ENCODE data around the gene SCAI.
"Not testable (repeated sequence)": the region's sequence is repeated elsewhere in the genome, so short reads cannot be mapped to it uniquely, and the experiment has no call there.

Gene SCAI

GRCh38 chr9:125106285-125106893 is 36.9 kb downstream of the SCAI start:
- DNase-seq (ENCODE audit: low spot score): no peak

- DNase-seq (ENCODE audit: low spot score): no peak
Measured at GRCh38 chr9:125103770-125104460, 39.4 kb downstream of the SCAI start.

DNA sequence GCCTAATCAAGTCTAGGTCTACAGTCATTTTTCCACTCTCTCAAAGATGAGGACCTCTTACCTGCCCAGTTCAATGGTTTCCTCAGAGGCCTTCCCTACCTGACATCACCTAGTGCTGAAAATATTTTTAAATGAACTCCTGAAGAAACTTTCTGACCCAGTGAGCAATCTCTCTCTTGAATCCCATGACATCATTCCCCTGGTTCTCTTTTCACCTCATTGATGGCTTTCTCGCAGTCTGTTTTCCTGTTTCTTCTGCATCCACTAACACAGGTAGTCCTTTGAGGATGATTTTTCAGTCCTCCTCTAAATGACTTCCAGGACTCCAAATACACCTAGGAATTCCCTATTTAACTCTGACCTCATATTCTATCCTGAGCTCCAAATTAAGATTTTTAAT is 40.3 kb downstream of the SCAI start:
- no peak for DNase-seq (ENCODE audit: low spot score)

GRCh38 chr9:125100822-125101221 is 42.5 kb downstream of the SCAI start:
- DNase-seq (ENCODE audit: low spot score): no peak

DNA sequence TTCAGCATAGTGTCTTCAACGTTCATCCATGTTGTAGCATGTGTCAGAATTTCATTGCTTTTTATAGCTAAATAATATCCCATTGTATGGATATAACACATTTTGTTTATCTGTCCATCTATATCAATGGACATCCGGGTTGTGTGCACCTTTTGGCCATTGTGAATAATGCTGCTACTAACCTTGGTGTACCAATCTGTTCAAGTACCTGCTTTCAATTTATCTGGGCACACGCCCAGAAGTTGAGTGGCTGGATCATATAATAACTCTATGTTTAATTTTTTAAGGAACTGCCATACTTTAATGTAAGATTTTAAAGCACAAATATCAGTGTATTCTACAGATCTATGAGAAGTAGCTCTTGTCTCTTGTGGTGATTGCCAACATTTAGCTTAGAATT is 43.5 kb downstream of the SCAI start:
- DNase-seq (ENCODE audit: low spot score): no peak

- DNase-seq (ENCODE audit: low spot score): no peak
Measured at GRCh38 chr9:125095821-125096443, 47.4 kb downstream of the SCAI start.

DNA sequence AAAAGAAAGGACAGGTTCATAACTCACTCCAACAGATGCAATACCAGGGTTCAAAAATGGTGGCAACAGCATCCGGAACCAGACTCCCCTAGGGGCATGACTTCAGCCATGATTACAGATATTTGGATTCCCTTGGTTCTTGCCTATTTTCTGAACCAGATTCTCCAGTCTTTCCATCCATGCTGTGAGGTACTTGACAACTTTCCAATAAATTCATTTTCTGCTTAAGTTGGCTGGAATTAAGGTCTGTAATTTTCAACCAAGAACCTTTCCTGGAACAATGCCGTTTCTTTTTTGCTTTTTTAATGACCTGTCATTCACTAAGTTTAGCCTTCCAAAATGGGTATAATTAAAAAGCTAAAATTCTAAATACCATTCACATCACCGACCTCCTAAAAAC is 52.2 kb downstream of the SCAI start:
- no peak for DNase-seq (ENCODE audit: low spot score)

- DNase-seq (ENCODE audit: low spot score): peak; percentile 20
Measured at GRCh38 chr9:125089331-125089730, 54.0 kb downstream of the SCAI start.

GRCh38 chr9:125088752-125089151 is 54.6 kb downstream of the SCAI start:
- DNase-seq (ENCODE audit: low spot score): no peak

DNA sequence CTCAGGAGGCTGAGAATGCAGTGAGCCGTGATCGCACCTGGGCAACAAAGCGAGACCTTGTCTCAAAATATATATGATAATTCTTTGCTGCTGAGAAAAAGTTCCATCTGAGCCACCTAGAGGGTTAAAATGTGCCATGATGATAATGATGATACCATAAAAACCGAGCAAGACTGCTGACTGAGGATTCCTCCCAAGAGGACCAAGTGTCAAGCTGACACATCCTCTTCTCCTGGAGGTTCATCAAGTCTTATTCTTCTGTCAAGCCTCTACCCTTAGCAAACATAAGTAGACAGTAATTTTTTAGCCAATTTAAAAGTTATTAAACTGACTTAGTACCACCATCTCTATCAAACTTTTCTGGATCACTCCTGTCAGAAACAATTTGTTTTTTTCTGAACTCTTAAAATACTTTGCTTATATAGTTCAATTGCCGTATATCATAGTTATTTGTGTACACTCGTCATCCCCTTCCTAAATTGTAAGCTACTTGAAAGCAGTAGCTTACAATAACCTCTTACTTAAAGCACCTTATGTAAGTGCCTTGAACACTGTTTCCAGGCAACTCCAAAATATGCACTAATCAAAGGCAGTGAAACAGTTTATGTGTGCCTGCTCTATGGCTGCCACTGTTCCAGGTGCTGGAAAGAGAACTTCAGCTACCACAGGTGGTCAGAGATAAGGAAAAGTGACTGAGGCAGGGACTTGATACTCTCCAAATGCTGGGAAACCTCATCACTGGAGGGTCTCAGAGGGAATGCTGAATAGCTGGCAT is 57.4 kb downstream of the SCAI start:
- no peak for DNase-seq (ENCODE audit: low spot score)

DNA sequence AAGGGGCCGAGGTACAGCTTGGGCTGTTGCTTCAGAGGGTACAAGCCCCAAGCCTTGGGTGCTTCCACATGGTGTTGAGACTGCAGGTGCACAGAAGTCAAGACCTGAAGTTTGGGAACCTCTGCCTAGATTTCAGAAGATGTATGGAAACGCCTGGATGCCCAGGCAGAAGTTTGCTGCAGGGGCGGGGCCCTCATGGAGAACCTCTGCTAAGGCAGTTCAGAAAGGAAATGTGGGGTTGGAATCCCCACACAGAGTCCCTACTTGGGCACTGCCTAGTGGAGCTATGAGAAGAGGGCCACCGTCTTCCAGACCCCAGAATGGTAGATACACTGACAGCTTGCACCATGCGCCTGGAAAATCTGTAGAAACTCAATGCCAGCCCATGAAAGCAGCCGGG is 61.1 kb downstream of the SCAI start:
- not testable (repeated sequence) for DNase-seq (ENCODE audit: low spot score)

GRCh38 chr9:125080797-125081196 is 62.5 kb downstream of the SCAI start:
- not testable (repeated sequence) for DNase-seq (ENCODE audit: low spot score)

DNA sequence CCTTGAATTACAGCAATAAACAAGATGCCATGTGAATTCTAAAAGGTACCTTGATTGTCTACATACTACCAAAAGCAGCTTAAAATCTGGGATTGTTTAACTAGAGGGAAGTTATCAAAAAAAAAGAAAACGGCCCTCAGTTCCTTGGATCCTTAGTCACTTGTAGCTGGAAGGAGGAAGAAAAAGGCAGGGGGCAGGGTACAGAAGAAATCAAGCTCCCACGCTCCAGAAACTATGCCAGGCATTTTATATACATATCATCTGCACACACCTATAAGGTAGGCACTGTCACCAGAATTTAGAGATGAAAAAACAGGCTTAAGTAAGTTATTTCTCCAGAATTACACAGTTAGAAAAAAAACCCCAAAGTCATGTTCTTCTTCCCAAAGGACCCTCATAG is 63.4 kb downstream of the SCAI start:
- no peak for DNase-seq (ENCODE audit: low spot score)

GRCh38 chr9:125075997-125076396 is 67.3 kb downstream of the SCAI start:
- DNase-seq (ENCODE audit: low spot score): no peak

- DNase-seq (ENCODE audit: low spot score): no peak
Measured at GRCh38 chr9:125074976-125075375, 68.4 kb downstream of the SCAI start.

DNA sequence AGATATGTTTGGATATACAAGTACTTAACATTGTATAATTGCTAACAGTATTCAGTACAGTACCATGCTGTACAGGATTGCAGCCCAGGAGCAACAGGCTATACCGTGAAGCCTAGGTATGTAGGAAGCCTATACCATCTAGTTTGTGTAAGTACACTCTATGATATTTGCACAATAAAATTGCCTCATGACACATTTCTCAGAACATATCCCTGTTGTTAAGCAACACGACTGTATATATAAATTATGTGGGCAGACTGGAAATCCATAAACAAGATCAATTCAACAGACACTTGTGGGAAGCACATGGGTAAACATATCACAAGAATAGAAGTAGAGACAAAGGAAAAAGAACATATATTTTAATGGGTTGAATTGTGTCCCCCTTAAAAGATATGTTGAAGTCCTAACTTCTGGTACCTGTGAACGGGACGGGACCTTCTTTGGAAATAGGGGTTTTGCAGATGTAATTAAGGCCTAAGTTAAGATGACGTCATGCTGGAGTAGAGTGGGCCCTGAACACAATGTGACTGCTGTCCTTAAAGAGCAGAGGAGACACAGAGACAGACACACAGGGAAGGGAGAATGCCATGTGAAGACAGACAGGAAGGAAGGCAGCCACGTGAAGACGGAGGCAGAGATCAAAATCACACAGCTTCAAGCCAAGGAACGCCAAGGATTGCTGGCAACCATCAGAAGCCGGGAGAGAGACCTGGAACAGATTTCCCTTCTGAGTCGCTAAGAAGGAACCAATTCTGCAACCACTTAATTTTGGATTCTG is 76.3 kb downstream of the SCAI start:
- DNase-seq (ENCODE audit: low spot score): no peak

GRCh38 chr9:125061391-125061790 is 81.9 kb downstream of the SCAI start:
- DNase-seq (ENCODE audit: low spot score): no peak

GRCh38 chr9:125049212-125050049 is 93.9 kb downstream of the SCAI start:
- no peak for DNase-seq (ENCODE audit: low spot score)

DNA sequence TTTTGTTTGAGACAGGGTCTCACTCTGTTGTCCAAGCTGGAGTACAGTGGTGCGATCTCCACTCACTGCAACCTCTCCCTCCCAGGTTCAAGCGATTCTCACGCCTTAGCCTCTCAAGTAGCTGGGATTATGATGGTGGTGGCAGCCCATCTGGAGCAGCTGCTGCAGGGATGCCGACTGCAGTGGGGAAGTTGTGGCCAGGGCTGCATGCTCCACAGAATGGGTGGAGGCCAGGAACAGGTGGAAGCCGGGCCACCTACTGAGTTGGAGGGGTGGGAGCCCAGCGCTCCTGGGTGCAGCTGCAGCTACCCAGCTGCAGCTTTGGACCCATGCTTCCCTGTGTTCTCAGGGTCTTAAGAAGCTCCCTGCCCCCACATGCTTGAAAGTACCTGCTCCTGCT is 99.7 kb downstream of the SCAI start:
- no peak for DNase-seq (ENCODE audit: low spot score)

DNA sequence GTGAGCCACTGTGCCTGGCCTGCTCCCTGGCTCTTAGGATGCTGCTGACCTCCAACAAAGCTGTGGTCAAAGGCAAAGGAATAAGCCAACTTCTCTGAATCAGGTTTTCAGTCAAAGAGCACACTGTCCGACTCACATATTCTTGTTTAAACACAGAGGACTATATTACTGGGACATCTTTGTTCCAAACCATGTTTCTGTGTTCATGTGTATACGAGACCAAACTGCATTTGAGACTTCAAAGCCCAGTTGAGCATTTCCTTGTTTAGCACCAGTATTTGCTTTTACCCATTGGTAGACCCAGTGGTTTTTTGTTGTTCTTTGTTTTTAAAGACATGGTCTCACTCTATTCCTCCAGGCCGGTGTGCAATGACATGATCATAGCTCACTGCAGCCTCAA is 100.2 kb downstream of the SCAI start:
- no peak for DNase-seq (ENCODE audit: low spot score)

DNA sequence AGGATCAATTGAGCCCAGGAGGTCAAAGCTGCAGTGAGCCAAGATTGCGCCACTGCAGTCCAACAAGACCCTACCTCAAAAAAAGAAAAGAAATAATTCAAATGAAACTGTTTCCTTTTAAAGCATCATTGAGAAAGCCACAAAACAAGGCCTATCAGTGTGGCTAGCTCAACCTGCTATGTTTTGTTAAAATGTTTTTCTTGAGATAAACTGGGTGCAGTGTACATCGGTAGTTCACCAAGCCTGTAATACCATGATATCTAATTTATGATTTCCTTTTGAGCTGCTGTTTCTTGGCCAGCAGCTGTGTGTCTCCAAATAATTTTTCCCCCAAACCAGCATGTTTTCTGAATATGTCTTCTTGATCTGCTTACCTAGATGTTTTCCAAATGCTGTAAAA is 105.2 kb downstream of the SCAI start:
- no peak for DNase-seq (ENCODE audit: low spot score)
